NCI-H1694 treated with DMSO at 0.1 percent for 48 hours (cell line): ENCODE results near the gene TRIM33.

Source experiments
- DNase-seq: peaks from one replicate; lab custom pipeline; 2025; lab: John Stamatoyannopoulos, UW

TRIM33 gene

DNA sequence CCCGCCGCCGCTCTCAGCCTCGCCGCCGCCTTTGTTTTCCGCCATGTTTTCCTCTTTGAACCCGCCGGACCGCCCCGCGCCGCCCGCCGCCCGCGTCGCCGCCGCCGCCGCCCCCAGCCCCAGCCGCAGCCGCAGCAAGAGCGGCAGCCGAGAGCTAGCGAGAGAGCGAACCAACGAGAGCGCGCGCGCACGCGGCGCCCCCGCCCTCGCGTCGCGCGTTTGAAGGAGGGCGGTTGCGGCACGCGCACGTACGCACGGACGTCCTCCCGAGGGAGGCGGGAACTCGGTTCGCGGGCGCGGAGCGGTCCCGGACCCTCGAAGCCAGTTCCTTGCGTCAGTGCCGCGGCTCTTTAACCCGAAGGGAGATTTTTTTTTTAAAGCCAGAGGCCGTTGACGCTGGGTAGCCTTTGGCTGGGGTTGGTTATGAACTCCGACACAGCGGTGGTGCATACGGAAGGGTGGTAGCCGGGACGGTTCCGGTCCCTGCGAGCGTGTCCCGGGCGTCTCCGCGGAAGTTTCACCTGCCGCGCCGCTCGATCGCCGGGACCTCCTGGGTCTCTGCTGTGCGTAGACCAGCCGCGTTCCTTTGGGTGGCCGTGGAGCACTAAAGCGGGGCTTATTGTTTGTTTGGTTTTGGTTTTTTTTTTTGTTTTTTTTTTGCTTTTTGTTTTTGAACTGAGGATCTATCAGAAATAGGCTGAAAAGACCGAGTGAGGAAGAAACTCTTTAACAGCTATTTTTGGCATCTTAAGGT is at the start of gene TRIM33:
TRIM33 (minus strand) TSS at position 172 of the 754 bp plus-strand sequence; CDS start at position 45, 127 bp downstream.
- DNase-seq: peak; percentile 87

DNA sequence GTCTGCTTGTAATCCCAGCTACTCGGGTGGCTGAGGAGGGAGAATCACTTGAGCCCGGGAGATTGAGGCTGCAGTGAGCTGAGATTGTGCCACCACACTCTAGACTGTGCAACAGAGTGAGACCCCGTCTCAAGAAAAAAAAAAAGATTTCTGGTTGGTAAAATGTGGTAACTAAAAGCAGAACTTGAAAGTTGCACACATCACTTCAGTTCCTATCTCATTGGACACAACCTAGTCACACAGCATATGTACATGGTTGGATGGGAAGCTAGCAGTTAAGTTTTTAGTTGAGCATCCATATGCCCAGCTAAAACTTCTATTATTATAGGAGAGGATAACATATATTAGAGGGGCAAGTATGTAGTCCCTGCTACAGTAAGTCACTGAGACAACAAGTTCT is 48.4 kb upstream of the TRIM33 start:
- no peak for DNase-seq

DNA sequence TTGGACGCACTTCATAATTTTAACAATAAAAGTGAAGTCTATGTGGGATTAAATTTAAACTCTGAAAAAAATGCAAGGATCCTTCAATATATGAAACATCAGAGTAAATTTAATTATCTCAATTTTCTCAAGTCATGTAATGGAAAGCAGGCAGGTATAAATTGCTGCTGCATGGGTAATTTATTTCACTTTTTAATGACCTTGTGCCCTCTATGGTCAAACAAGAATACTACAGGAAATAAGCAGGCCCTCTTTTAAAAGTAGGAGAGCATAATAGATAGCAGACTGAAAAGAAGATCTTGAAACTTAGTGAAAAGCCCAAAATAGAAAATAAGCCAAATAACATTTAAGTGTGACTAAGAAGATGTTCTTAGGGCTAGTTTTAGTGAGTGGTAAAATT is 47.5 kb upstream of the TRIM33 start:
- DNase-seq: no peak

DNA sequence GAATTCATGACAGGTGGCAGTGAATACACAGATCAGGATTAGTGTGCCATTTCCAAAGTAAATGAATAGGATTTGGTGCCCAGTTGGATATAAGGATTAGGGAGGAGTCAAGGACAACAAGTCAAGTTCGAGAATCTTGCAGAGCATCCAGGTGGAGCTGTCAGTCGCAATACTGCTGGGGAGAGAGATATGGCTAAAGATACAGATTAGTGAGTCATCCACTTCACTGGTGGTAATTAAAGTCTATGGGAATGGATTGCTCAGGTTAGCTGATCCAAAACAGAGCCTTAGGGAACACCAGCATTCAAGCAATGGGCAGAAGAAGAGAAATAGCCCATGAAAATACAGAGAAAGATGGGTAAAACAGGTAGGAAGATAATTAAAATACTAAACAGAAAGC is 43.6 kb upstream of the TRIM33 start:
- no peak for DNase-seq

DNA sequence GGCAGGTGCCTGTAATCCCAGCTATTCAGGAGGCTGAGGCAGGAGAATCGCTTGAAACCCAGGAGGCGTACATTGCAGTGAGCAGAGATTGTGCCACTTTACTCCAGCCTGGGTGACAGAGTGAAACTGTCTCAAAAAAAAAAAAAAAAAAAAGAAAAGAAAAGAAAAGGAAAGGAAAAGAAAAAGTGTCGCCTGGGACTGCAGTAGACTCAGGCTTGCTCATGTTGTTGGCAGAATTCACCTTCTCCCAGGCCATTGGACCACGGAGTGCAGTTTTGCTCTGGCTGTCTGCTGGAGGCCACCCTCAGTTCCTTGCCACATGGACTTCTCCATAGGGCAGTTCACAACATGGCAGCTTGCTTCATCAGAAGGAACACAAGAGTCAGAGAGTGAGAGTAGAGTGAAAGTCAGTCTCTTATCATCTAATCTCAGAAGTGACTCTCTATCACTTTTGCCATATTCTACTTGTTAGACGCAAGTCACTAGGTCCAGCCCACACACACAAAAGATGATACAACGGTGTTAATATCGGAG is 41.2 kb upstream of the TRIM33 start:
- no peak for DNase-seq

DNA sequence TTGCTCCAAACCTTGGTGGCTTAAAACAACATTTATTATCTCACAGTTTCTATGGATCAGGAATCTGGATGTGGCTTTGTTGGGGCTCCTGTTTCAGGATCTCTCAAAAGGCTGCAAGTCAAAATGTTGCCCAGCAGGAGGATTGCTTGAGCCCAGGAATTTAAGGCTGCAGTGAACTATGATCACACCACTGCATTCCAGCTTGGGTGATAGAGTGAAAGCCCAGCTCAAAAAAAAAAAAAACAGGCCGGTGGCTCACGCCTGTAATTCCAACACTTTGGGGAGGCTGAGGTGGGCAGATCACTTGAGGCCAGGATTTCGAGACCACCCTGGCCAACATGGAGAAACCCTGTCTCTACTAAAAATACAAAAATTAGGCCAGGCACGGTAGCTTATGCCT is 40.4 kb upstream of the TRIM33 start:
- DNase-seq: no peak

DNA sequence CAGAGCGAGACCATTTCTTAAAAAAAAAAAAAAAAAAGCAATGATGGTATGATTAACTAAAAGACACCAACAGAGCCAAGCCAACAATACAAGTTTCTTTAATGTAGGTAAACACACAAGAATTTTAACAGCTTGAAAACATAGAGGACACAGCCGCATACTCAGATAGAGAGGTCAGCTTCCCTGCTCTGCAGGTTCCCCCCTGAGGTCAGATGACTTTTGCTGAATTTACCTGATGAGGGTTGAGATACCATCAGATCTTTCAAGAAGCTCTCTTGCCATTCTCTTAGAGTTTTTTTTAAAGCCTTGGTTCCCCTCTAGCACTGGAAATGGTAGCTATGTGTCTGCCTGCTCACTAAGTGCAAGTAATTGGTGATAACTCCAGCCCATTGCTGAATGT is 39.3 kb upstream of the TRIM33 start:
- no peak for DNase-seq

DNA sequence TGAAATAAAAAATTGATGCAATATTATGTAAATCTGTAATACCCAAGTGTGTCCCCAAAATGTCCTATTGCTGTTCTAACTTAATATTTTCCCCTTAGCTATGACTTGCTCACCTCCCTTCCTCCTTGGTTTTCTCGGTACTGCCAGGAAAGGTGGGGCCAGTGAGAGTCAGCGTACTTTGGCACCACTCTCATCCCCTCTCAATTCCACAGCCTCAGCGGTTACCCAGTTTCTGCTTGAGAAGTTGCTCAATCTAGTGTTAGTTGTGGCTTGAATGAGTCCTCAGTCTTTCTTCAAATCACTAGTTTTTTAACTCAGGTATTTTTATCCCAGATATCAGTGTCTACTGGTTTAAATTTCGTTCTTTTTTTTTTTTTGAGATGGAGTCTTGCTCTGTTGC is 38.1 kb upstream of the TRIM33 start:
- no peak for DNase-seq

DNA sequence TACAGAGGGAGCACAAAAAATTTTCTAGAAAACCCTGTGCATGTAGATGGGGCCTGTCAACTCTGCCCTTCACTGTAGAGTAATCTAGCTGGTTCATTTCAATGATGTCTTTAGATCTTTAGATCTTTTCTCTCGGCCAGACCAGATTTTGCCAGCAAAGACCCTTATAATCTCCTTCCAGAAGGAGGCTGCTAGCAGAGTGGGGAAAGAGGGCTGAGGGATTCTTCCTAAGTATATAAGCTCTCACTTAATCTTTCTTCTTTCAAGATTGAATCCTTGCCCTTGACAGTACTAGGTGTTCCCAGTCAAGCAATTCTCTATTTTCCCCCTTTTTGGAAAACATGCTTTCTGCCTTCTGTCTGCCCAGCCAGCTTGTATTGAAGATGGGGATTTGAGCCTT is 36.1 kb upstream of the TRIM33 start:
- no peak for DNase-seq

DNA sequence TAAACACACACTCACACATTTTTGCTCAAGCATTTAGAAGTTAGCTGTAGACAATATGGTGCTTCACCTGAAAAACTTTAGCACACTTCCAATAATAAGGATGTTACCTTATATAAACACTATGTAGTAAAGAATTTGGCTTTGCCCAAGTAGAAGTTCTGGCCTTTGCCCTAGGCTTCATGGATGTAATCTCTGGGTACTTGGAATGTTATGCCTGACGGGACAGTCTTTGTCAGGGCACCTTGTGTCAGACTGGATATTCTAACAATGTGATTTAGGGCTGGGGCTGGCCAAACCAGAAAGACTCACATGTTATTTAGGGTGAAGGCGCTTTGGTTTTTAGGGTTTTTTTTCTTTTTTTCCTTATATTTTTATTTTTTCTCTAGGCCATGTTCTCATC is 34.8 kb upstream of the TRIM33 start:
- no peak for DNase-seq

DNA sequence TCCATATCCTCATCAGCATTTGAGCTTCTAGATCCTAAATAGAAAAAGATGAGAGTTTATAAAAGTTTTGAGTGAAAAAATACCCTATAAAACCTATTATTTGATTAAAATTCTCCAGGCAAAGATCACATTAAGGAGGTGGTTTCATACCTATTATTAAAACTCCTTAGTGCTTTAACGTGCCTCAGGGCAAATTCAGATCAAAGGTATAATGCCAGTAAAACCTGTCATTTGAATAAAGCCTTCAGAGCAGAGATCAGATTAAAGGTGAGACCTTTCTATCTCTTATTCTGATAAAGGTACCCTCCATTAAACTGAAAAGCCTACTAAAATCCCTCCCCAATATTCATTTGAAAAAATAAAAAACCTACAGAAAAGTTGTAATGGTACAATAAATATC is 34.3 kb upstream of the TRIM33 start:
- no peak for DNase-seq

DNA sequence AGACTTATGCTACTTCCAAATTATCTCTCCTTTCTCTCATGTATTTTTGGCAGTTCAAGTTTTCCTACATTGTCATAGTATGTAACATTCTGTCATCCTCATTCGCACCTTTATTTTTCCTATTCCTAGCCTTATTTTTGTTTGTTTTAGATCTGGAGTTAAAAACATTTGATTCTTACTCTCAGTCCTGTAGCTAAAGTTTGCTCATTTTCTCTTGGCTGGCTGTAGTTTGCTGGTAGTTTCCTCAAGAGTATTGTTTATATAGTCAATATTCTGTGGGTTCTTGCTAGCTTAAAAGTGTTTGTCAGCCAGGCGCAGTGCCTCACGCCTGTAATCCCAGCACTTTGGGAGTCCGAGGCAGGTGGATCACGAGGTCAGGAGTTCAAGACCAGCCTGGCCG is 29.8 kb upstream of the TRIM33 start:
- no peak for DNase-seq

DNA sequence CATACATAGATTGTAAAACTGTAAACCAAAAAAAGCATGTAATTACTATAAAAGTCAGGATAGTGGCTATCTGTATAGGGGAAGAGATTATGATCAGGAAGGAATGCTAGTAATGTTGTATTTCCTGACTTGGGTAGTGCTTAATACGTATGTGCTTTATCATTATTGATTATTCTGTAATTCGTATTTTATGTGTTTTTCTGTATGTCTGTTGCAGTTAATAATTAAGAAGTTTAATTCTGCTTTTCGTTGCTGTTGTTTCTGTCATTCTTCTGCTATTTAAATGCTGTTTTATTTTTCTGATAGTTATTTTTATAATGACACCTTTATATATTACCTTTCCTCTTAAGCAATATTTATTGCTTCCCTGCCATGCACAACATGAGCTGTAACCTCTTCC is 29.3 kb upstream of the TRIM33 start:
- no peak for DNase-seq

DNA sequence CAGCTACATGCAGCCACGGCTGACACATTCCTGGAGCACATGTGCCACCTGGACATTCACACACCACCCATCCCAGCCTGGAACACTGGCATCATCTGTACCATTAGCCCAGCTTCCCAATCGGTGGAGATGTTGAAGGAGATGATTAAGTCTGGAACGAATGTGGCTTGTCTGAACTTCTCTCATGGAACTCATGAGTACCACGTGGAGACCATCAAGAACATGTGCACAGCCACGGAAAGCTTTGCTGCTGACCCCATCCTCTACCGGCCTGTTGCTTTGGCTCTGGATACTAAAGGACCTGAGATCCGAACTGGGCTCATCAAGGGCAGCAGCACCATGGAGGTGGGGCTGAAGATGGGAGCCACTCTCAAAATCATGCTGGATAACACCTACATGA is 25.0 kb upstream of the TRIM33 start:
- DNase-seq: no peak

DNA sequence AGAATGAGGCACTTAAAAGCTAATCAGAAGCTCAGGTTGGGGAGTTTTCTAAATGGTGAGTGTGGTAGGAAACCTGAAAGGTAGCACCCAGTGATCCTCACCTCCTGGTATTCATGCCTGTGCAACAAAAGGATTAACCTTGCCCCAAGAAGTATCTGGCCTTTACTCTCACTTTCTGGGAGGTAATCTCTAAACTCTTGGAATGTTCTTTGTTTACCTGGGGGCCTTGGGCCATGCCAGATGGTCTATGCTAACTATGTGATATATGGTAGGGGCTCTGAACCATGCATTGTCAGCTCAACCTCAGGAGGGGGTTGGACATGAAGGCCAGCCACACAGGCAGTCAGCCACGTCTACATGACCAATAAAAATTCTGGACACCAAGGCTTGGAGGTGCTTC is 24.4 kb upstream of the TRIM33 start:
- DNase-seq: no peak

DNA sequence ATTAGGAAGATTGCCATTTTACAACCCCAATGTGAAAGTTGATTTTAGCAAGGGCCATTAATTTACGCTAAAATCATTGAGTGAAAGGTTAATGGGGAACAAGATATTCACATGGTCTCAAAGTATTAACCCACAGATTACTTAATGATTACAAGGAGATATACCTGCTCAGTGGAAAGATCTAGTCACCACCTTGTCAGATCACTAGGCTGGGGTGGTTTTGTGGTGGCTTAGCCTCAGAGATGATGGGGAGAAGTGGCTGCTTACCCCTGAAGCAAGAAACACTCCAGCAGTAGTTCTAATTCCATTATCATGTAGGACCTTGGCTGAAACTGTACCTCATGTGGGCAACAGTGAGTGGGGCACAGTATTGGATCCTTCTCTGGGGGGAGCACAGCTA is 20.1 kb upstream of the TRIM33 start:
- DNase-seq: no peak

DNA sequence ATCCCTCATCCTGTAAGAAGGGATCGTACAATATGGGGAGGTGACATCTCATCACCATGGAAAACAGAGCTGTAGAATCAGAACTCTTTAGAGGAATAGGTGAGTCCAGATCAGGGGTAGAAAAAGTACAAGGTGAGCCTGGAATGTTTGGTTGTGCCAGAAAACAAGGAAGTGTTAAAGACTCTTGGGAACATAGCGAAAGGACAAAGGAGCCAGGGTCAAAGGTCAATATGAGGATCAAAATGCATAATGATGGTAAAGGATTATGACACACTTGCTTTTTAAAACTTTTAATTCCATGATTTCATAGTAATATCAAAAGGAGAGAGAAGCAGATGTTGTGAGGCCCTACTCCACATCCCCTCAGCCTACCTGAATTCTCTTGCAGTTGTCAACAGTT is 19.2 kb upstream of the TRIM33 start:
- no peak for DNase-seq

DNA sequence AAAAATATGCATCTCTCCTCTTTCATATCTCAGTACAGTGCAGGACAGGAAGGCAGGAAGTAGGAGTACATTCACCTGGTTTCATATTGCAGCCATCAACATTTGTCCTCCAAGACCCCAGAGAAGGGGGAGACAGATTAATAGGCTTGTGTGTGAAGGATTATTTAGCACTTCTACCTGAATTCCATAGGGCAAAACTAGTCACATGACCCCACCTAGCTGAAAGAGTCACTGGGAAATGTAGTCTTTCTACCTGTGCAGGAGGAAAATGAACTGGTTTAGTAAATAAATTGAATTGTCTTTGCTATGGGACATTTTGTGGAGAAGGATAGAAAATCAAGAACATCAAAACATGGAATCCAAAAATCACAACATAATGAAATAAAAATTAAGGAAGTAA is 13.9 kb upstream of the TRIM33 start:
- DNase-seq: no peak

DNA sequence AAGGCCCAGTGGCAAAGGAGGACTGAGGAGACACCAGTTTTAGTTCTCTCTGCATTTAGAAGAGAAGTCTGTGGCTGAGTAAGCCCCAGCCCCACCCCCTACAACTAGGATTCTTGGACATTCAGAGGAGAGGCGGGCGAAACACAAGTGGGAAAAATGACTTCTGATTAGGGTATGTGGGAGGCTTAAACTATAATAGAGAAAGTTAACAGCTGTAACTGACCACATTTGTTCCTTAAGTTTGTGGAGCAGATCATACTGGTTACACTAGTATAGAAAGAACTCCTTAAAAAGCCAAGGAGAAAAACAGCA is 11.2 kb upstream of the TRIM33 start:
- no peak for DNase-seq

DNA sequence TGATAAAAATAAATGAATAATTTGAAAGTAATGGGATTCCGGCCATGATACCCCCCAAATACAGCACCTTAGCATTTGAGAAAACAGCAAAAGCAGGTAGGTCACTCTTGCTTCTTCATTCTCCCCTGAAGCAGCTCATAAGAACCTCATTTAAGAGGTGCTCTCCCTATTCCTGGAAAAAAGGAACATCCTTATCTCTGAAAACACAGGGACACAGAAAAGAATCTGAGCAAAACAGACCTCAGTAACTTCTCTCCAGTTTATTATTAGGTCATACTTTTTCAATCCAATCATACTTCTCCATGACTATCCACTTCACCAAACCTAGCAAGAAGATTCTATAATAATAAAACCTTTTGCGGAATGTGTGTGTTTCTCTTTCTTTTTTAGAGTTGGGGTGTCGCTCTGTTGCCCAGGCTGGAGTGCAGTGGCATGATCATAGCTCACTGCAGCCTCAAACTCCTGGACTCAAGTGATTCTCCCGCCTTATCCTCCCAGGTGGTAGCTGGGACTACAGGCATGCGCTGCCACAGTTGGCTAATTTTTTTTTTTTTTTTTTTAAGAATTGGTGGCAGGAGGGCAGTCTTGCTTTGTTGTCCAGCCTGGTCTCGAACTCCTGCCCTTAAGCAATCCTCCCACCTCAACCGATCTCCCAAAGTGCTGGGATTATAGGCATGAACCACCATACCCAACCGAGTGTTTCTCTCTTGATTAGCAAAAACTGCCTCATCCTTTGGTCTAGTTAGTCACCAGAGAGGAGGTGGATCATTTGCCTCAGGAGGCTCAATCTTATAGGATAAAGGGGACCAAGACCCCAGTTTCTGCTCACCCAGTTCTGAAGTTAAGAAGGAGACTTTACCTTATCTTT is 10.6 kb upstream of the TRIM33 start:
- DNase-seq: no peak

DNA sequence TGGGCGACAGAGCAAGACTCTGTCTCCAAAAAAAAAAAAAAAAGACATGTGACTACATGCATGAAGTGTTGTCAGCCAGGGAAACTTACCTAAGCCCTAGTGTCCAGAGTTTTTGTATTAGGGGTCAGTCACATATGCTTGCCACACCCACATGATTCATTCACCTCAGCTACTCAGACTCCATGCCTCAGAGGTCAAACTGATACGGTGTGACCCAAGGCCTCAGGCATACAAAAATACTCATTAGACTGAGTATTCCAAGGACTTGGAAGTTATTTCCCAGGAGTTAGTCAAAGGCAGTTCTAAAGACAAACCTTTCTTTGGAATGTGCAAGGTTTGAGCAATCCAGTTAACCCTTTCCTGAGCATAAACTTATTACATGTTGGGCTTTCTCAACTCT is 6.3 kb upstream of the TRIM33 start:
- no peak for DNase-seq

DNA sequence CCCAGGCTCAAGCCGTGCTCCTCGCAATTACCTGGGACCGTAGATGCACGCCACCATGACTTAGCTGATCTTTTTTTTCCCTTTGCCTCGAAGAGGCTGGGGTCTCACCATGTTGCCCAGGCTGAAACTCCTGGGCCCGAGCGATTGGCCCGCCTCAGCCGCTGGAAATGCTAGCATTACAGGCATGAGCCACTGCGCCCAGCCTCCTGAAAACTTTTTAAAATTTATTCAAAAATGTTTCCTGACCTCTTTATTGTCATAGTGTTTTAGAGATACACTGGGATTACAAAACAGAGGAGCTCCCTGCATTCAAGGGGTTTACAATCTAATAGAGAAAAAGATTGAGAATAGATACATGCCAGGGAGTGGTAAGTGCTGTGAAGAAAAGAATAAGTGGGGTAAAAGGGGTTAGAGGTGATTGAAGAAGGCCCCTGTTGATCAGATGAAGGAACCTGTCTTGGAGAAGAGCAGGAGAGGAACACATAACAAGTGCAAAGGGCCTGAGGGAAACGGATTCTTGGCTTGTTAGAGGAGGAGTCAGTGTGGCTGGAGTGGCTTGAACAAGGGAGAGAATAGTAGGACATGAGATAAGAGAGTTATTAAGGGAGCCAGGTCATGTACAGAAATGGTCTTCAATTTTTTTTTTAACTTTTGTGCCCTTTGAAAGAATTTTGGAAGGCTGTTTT is 1.7 kb upstream of the TRIM33 start:
- no peak for DNase-seq
